GM21717 (cell line): Measurements from ENCODE around the gene STRA6.

ENCODE experiments used
- ATAC-seq: cut with Tn5 transposase; IDR thresholded peaks from one replicate; pipeline ENCODE4 v1.9.1; 2021; ENCODE audit warnings: mild to moderate bottlenecking, moderate library complexity; ENCODE audit not compliant: unreplicated experiment

STRA6 gene

GRCh38 chr15:74133694-74134386 is 68.7 kb downstream of the STRA6 start:
- ATAC-seq = no peak

GRCh38 chr15:74132681-74133651 is 69.6 kb downstream of the STRA6 start:
- ATAC-seq = no peak

GRCh38 chr15:74131628-74132413 is 70.8 kb downstream of the STRA6 start:
- ATAC-seq = no peak

GRCh38 chr15:74130849-74131627 is 71.5 kb downstream of the STRA6 start:
- no peak for ATAC-seq

GRCh38 chr15:74130155-74130848 is 72.3 kb downstream of the STRA6 start, which contains the start of gene ISLR2:
Gene ISLR2, plus strand, starts transcription at chr15:74130586. Its CDS starts 2,169 bp downstream, at chr15:74132755.
- ATAC-seq = no peak

- no peak for ATAC-seq
These were observed 72.9 kb downstream of the STRA6 start for GRCh38 chr15:74129586-74130154.
